NCI-H2171 (cell line): Measurements from ENCODE around the gene SCAMP2.

Experiments used
- DNase-seq: peaks from one replicate; lab custom pipeline; 2025; lab: John Stamatoyannopoulos, UW

The SCAMP2 gene

GRCh38 chr15:74794248-74794969, 78.8 kb downstream of the SCAMP2 start:
- no peak for DNase-seq
